Neural progenitor cell (in vitro differentiated cells): ENCODE data around the gene TMEM94. TPM values are rescaled to one million over a fixed set of nuclear protein-coding genes. Genes with fewer than 3 reads are reported as not detected.
A peak's percentile ranks its signal among the peaks of the same experiment; 100 is the strongest.

Source experiments
- DNase-seq: peaks from one replicate; pipeline ENCODE4 v3.0.0-alpha.2; 2016; ENCODE audit warnings: low spot score
- H2AFZ ChIP-seq: fragments of 200-600 bp; sonication (generic); replicated peaks from 2 replicates; pipeline ENCODE4 v1.6.1; 2016; ENCODE audit warnings: antibody characterized with exemption
- H3F3A ChIP-seq: fragments of 200-600 bp; sonication (generic); 2 replicates; pipeline ENCODE4 v1.6.1; 2016; ENCODE audit warnings: antibody characterized with exemption, low read depth
- H3K27ac ChIP-seq: fragments of 200-600 bp; sonication (generic); 2 replicates; pipeline ENCODE4 v1.5.1; 2016; ENCODE audit warnings: mild to moderate bottlenecking
- H3K27me3 ChIP-seq: fragments of 200-600 bp; sonication (generic); 2 replicates; pipeline ENCODE4 v1.6.1; 2016; ENCODE audit warnings: mild to moderate bottlenecking, moderate library complexity
- H3K36me3 ChIP-seq: fragments of 200-600 bp; sonication (generic); 2 replicates; pipeline ENCODE4 v1.5.1; 2016
- H3K4me1 ChIP-seq: fragments of 200-600 bp; sonication (generic); 2 replicates; pipeline ENCODE4 v1.6.1; 2016; ENCODE audit warnings: mixed run types
- H3K4me2 ChIP-seq: fragments of 200-600 bp; sonication (generic); 2 replicates; pipeline ENCODE4 v1.6.1; 2016
- H3K4me3 ChIP-seq: fragments of 200-600 bp; sonication (generic); 2 replicates; pipeline ENCODE4 v1.5.1; 2016
- H3K79me2 ChIP-seq: fragments of 200-600 bp; sonication (generic); 2 replicates; pipeline ENCODE4 v1.6.1; 2016; ENCODE audit warnings: low read depth
- H3K9ac ChIP-seq: fragments of 200-600 bp; sonication (generic); 2 replicates; pipeline ENCODE4 v1.6.1; 2016
- H3K9me3 ChIP-seq: fragments of 200-600 bp; sonication (generic); 2 replicates; pipeline ENCODE4 v1.5.1; 2016; ENCODE audit warnings: low read depth
- H4K20me1 ChIP-seq: fragments of 200-600 bp; sonication (generic); 2 replicates; pipeline ENCODE4 v1.6.1; 2016; ENCODE audit warnings: low read depth
- H3K27ac Mint-ChIP-seq: 3 replicates; pipeline ENCODE4 v1.8.0; 2021; ENCODE audit warnings: mixed read lengths
- H3K27me3 Mint-ChIP-seq: 2 replicates; pipeline ENCODE4 v1.8.0; 2022; ENCODE audit warnings: low read depth, mild to moderate bottlenecking, inconsistent platforms, moderate library complexity, mixed read lengths; ENCODE audit not compliant: insufficient read depth
- H3K36me3 Mint-ChIP-seq: 3 replicates; pipeline ENCODE4 v1.8.0; 2021; ENCODE audit warnings: mixed read lengths
- H3K4me1 Mint-ChIP-seq: 3 replicates; pipeline ENCODE4 v1.8.0; 2021; ENCODE audit warnings: mixed read lengths
- H3K4me3 Mint-ChIP-seq: 3 replicates; pipeline ENCODE4 v1.8.0; 2021; ENCODE audit warnings: mild to moderate bottlenecking, moderate library complexity, mixed read lengths
- H3K9me3 Mint-ChIP-seq: 3 replicates; pipeline ENCODE4 v1.8.0; 2020; ENCODE audit warnings: mixed read lengths
- CTCF ChIP-seq: fragments of 200-600 bp; sonication (generic); IDR thresholded peaks from 2 replicates; pipeline ENCODE4 v1.5.1; 2017; ENCODE audit warnings: antibody characterized with exemption, mild to moderate bottlenecking
- EZH2 ChIP-seq: fragments of 200-600 bp; sonication (generic); IDR thresholded peaks from 2 replicates; pipeline ENCODE4 v1.6.1; 2017; ENCODE audit warnings: antibody characterized with exemption, mild to moderate bottlenecking, moderate library complexity
- EZH2phosphoT487 ChIP-seq: fragments of 200-600 bp; sonication (generic); IDR thresholded peaks from 2 replicates; pipeline ENCODE4 v1.6.1; 2017; ENCODE audit warnings: antibody characterized with exemption
- total RNA-seq: library from RNA; depleted of rRNA; stranded (reverse); fragments of >200 nt; gene quantifications from 2 replicates; pipeline ENCODE4 v1.2.3, GENCODE V29; 2015; ENCODE audit warnings: low replicate concordance

The TMEM94 gene
- total RNA-seq, 1 donor from 2014 or later: 23.6 TPM

DNA sequence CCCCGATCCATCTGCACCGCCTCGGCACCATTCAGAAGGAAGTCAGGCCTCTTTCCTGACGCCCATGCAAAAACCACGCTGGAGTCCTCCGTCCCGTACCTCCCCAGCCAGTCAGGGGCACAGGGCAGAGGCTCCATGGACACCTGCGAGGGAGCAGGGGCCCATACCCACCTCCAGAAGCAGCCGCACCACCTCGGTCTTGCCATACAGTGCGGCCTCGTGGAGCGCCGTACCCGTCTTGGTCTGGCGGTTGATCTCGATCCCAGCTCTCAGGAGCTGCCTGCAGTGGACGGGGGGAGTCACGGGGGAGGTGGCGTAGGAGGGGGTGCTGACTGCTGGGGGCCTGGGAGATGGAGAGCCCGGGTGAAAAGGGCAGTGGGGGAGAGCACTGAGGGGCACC is 49.7 kb downstream of the TMEM94 start:
- H3K4me3 Mint-ChIP-seq: no peak overlapping the region
- TF ChIP-seq CTCF (no peak), EZH2phosphoT487 (no peak), EZH2 (no peak)
- H4K20me1 ChIP-seq: peaks cover 1% of the 10 kb centered on the region
- no peaks in the 10 kb centered on the region for H3K9me3 Mint-ChIP-seq
- no peaks in the 10 kb centered on the region for H3K27me3 ChIP-seq
- H3K27ac Mint-ChIP-seq: no peak overlapping the region
- H3K79me2 ChIP-seq: no peaks in the 10 kb centered on the region
- H3K4me3 ChIP-seq: no peak overlapping the region
- DNase-seq: no peak
- H3K4me1 Mint-ChIP-seq: no peaks in the 10 kb centered on the region
- H3K36me3 ChIP-seq: no peaks in the 10 kb centered on the region
- no peaks in the 10 kb centered on the region for H3K4me1 ChIP-seq
- H3F3A ChIP-seq: no peaks in the 10 kb centered on the region
- peaks cover 2% of the 10 kb centered on the region for H3K27me3 Mint-ChIP-seq
- H3K9me3 ChIP-seq: no peaks in the 10 kb centered on the region
- no peak overlapping the region for H3K9ac ChIP-seq
- H2AFZ ChIP-seq: no peak overlapping the region
- no peak overlapping the region for H3K27ac ChIP-seq
- no peak overlapping the region for H3K4me2 ChIP-seq
- H3K36me3 Mint-ChIP-seq: peaks cover 8% of the 10 kb centered on the region

GRCh38 chr17:75506888-75507287 is 50.5 kb downstream of the TMEM94 start:
- TF ChIP-seq CTCF: no peak
- no peak for TF ChIP-seq EZH2
- TF ChIP-seq EZH2phosphoT487: no peak
- H3K4me2 ChIP-seq: no peak overlapping the region
- peaks cover under 1% of the 10 kb centered on the region for H3K4me1 Mint-ChIP-seq
- no peaks in the 10 kb centered on the region for H3K9me3 ChIP-seq
- no peak overlapping the region for H2AFZ ChIP-seq
- no peak overlapping the region for H3K27ac ChIP-seq
- no peak overlapping the region for H3K4me3 ChIP-seq
- no peak overlapping the region for H3K9ac ChIP-seq
- H3K27ac Mint-ChIP-seq: no peak overlapping the region
- H3K36me3 ChIP-seq: no peaks in the 10 kb centered on the region
- no peak for DNase-seq
- no peaks in the 10 kb centered on the region for H3K9me3 Mint-ChIP-seq
- H3K4me3 Mint-ChIP-seq: no peak overlapping the region
- H3K4me1 ChIP-seq: no peaks in the 10 kb centered on the region
- H3K27me3 Mint-ChIP-seq: peaks cover 2% of the 10 kb centered on the region
- H3F3A ChIP-seq: no peaks in the 10 kb centered on the region
- H3K79me2 ChIP-seq: no peaks in the 10 kb centered on the region
- H3K27me3 ChIP-seq: no peaks in the 10 kb centered on the region
- H4K20me1 ChIP-seq: peaks cover 9% of the 10 kb centered on the region
- H3K36me3 Mint-ChIP-seq: peaks cover 8% of the 10 kb centered on the region

DNA sequence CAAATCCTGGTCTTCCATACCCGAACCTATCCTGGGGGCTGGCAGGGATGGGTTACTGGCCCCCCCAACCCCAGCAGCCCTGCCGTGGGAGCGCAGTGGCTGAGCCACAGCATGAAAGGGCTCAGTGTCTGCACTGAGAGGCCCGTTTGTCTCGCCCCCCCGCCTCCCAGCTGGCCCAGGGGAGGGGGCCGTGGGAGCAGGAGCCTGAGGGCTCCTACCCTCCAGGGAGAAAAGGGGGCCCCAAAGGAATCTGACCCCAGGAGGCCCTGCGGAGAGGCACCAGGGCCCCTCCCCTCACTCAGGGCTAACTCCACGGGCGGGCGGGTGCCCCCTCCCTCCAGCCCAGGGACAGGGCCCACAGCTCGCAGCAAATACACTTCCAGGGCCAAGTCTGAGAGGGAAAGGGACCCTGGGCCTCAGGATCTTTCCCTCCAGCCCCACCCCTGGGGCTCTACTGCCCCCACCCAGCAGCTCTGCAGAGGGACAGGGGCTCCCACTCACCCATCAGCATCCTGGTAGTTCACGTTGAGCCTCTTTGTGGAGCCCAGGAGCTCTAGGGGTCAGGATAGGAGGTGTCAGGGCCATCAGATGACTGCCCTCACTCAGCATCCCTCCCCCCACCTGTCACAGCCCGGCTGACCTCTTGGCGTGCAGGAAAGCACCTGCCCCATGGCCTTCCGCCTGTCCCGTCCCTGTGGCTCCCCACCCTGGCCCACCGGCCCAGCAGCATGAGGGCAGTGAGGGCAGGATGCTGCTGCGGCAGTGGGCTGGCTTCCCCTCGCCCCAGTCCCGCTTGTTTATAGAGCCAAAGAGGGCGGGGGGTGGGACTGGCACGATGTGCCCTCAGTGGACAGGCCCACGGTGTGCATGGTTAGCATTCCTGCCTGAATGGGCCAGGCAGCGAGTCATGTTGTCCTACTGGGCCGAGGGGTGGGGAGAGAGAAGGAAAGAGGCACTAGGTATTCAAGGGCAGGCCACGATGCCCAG is 51.6 kb downstream of the TMEM94 start:
- Histone ChIP-seq H3K4me2 (no peak overlapping the region), H3F3A (no peaks in the 10 kb centered on the region), H3K4me3 (no peak overlapping the region), H3K4me1 (no peaks in the 10 kb centered on the region), H3K9ac (peak overlapping the region; percentile 13), H3K9me3 (no peaks in the 10 kb centered on the region), H3K27ac (no peak overlapping the region), H4K20me1 (peaks cover 9% of the 10 kb centered on the region), H3K27me3 (no peaks in the 10 kb centered on the region), H3K36me3 (no peaks in the 10 kb centered on the region), H2AFZ (no peak overlapping the region), H3K79me2 (no peaks in the 10 kb centered on the region)
- H3K9me3 Mint-ChIP-seq: no peaks in the 10 kb centered on the region
- peaks cover 2% of the 10 kb centered on the region for H3K27me3 Mint-ChIP-seq
- no peak for DNase-seq
- H3K27ac Mint-ChIP-seq: no peak overlapping the region
- H3K36me3 Mint-ChIP-seq: peaks cover 8% of the 10 kb centered on the region
- peaks cover 10% of the 10 kb centered on the region for H3K4me1 Mint-ChIP-seq
- H3K4me3 Mint-ChIP-seq: peak overlapping the region; percentile 27
- TF ChIP-seq EZH2 (no peak), EZH2phosphoT487 (no peak), CTCF (no peak)
